HG02798 (cell line): ENCODE measurements around the gene PRUNE2.
A peak's percentile ranks its signal among the peaks of the same experiment; 100 is the strongest.

ENCODE experiments used
- ATAC-seq: cut with Tn5 transposase; IDR thresholded peaks from one replicate; pipeline ENCODE4 v1.9.1; 2021; ENCODE audit warnings: mild to moderate bottlenecking; ENCODE audit not compliant: unreplicated experiment, poor library complexity

PRUNE2 gene

DNA sequence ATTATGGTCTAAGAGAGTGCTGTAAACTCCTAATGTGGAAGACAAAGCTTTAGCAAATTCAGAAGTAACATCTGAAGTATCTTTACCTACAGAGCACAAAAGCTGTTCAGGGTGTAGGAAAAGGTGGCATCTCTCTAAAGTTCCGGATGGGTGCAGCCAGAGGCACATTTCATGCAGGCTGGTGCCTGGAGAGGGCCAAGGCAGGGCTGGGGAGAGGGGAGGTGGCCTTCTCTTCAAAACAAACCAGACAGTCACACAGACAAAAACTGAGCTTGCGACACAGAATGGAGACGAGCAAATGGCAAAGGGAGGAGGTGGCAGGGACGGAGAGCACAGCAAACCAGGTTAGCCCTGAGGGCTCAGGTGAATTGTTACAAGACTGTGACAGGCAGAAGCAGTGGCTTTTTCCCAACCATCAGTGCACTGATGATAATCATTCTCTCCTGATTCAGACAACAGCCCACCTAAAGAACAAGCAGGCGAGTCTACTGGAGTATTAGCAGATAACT lies 263.2 kb downstream of the PRUNE2 start:
- no peak for ATAC-seq

- ATAC-seq: no peak
These were observed 263.8 kb downstream of the PRUNE2 start for GRCh38 chr9:76642074-76642473.

DNA sequence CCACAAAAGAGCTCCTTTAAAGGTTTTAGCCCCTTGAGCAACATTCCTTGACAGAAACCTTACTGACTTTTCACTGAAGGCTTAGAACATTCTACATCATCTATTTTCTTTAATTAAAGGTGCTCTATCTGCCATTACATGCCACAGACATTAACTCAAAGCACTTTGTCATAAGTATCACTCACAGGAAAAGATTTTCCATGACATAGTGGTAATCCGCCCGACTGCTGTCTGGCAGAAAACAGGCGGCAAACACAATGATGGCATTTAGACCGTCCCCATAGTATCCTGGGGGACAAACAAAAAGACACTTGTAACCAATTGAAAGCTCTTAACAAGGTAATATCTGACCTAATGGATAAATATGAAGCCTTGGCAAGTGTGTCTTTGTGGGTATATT lies 267.9 kb downstream of the PRUNE2 start:
- no peak for ATAC-seq

DNA sequence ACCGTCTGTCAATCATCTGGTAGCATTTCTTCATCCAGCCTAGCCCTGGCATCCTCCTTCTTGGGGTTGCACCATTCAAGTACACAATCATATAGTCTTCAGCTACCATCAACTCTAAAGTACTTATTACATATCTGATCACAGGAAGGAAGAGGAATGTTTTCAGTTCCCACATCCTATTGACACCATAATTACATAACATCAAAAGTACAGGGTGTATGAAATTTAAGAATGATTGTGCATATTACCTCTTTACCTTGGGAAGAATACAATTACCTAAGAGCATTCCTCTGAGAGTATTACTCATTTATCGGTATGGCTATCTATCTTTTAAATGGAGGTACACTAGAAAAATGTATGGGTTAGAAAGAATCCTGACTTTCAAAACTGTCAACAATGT lies 268.5 kb downstream of the PRUNE2 start:
- ATAC-seq: no peak

GRCh38 chr9:76634356-76635054 lies 271.4 kb downstream of the PRUNE2 start:
- peak; percentile 60 for ATAC-seq

DNA sequence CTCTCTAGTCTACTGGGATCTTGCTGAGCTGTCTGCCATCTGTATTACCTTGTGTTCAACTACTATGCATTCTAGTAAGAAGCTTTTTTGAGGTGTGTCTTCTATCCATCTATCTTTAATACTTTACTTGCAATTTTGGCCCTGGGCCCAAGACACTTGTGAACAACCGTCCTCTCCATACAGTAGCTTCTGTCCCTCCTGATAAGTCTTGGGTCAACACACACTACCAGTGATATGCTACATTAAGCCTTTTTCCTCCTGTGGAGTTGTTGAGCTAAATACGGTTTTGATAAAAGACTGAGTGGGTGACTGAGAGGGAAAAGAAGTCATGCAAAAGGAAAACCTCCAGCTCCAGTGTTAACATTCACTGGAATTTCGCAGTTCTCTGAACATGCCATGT lies 275.0 kb downstream of the PRUNE2 start:
- ATAC-seq: no peak

DNA sequence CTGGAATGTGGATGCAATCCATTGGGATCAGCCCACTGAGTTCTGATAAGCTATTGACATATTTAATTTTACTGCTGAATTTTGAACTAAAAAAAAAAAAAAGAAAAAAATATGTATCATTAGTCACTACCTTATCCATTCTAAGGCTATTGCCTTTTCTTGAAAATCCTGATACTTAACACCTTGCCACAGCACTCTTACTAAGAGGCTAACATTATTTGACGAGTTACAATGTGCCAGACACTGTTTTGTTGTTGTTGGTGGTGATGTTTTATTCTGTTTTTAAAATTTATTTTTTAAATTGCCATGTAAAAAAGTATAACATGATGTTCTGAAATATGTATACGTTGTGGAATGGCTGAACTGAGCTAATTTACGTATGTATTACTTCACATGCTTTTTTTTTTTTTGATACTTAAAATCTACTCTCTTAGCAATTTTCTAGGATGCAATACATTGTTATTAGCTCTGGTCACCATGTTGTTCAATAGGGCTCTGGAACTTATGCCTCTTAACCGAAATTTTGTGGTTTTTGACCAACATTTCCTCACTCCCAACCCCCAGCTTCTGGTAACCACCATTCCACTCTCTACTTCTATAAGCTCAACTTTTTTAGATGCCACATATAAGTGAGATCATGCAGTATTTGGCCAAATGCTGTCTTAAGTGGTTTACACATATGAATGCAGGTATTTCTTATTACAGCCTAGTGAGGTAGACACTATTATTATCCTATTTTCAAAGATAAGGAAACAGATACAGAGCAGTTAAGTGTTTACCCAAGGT lies 276.5 kb downstream of the PRUNE2 start:
- ATAC-seq: no peak

DNA sequence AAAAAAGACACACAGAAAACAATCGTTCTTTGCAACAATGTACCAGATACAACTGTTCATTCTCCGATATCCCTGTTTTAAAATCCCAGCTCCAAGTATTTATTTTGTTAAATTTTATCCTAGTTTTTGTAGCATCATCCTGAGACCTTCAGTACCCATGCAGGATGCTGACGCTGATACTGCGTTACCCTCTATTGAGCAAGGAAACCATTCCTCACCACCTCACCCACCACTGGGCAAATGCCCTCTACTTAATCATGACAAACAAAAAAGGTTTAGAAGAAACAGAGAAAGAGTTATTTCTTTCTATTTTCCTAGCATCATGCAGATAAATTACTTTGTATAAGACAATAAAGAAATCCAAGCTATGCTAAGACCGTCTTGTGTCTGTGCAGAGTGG lies 277.8 kb downstream of the PRUNE2 start:
- no peak for ATAC-seq

DNA sequence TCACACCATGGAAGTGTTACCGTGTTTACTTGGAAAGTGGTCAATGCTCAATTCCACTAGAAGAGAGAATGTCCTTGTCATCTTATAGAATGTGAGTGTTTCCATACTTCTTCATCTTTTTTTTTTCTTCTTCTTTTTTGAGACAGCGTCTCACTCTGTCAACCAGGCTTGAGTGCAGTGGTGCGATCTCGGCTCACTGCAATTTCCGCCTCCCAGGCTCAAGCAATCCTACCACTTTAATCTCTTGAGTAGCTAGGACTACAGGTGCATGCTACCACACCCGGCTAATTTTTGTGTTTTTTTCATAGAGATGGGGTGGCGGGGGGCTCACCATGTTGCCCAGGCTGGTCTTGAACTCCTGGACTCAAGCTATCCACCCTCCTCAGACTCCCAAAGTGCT lies 278.9 kb downstream of the PRUNE2 start:
- ATAC-seq: no peak

- no peak for ATAC-seq
These were observed 279.8 kb downstream of the PRUNE2 start for GRCh38 chr9:76626141-76626540.

DNA sequence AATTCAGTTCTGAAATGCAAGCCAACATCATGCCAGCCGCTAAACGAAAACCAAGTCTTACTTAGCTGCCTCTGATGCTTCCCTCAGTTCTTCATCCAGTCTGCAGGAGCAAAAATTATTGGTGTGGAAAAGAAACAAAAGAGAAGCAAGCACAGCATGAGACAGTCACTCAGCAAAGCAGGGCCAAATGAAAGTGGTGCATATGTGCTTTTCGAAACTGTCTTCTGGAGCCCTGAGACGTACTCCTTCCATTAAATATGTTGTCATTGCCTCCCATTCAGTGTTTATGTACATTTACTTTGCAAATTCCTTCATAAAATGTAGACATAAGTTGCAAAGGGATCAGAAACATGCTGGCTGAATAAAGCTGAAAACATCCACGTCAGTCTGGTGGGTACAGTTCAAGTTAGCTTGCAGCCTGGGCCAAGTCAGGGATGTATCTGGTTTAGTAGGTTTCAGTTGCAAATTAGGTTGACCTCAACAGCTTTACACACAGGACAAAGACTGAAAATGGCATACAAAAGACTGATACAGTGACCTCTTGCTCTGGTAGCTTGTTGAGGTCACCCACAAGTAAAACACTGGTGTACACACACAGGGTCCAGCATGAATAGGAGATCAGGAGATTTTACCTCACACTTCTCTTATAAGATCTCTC lies 281.4 kb downstream of the PRUNE2 start:
- ATAC-seq: peak; percentile 97

DNA sequence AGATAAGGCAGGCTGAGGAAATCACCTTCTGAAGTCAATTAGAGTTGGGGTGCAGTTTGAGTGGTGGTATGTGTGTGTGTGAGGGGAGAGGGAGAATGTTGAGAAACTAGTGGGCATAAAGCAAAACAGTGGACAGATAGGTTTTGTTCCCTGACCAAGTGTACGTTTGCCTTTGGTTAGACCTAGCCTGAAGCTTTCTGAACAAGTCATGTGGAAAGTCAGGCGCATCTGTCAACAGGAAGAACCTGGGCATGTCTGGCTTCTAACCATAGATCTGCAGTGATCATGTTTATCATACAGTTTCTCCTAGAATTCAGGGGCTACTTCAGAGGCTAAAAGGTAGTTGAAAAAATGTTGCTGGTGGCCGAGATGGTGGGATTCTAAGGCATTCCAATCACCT lies 284.9 kb downstream of the PRUNE2 start:
- no peak for ATAC-seq

- ATAC-seq: no peak
These were observed 285.3 kb downstream of the PRUNE2 start for GRCh38 chr9:76620581-76620980.

DNA sequence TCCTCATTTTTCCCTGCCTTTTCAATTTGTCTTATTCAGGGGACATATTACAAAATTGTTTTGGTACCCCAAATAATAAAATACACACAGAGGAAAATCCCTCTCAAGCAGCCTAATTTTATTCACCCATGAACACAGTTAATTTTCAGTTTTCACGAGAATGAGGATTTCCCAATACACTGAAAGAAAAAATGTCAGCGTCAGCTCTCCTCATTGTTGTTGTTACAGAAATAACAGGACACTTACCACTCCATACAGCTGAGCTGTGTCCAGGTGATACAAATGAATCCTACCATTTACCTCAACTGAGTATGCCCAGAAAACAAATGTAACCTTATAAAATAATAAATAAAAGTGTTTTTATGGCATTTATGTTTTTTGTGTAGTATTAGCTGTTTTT lies 286.3 kb downstream of the PRUNE2 start:
- no peak for ATAC-seq

- ATAC-seq: no peak
These were observed 286.7 kb downstream of the PRUNE2 start for GRCh38 chr9:76619197-76619596.

DNA sequence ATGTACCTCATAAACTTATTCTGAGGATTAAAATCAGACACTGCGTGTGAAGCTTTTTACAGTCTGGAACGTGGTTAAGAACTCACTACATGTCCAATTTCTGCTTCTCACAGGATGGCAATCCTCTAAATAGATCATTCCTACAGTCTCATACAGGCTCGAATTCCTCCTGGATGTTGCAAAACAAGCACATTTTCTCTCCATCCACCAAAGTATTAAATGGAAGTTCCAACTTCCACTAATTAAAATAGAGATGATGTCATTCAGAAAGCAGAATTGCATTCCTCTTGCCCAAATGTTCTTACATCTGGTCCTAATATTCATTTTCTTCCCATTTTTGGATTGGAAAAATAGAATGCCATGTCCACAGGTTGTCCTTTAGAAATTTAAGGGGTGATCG lies 287.2 kb downstream of the PRUNE2 start:
- no peak for ATAC-seq

- no peak for ATAC-seq
These were observed 288.3 kb downstream of the PRUNE2 start for GRCh38 chr9:76617497-76618175.

DNA sequence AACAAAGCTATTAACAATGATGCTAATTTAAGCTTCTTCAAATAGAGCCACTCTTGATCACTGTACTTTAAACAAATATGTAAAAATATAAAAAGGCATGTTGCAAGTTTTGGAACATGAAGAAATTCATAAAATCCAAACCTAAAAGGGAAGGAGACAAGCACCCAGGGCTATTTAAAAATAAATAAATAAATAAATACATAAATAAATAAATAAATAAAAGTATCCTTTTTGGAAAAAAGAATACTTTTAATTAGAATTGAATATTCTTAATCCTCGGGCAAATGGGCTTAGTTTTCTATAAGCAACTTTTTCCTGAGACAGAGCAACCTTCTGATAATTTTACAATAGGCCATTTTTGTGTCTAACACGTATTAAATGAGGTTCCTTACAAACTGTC lies 289.1 kb downstream of the PRUNE2 start:
- no peak for ATAC-seq

GRCh38 chr9:76615177-76615603 lies 290.7 kb downstream of the PRUNE2 start:
- no peak for ATAC-seq

DNA sequence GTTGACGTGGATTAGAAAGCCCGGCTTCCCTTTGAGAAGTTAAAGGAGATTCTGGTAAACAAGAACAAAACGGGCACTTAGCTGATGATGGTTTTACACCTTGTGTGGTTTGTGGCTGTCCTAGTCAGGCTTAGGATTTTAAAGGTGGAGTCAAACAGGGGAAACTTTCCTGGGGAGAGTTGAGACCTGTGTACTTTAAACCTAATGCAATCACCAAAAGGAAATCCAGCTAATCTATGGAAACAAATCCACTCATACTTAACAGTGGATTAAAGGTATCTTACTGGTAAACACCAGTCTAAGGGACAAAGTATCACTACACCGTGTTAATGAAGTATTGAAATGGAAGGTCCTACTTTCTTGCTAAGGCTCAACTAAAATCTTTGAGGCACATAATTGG lies 291.9 kb downstream of the PRUNE2 start:
- no peak for ATAC-seq
